Esophagus (tissue), 2 donors: Measurements from ENCODE around the gene THSD7B. TPM values are rescaled to one million over a fixed set of nuclear protein-coding genes. Genes with fewer than 3 reads are reported as not detected.
"Not testable (repeated sequence)": the region's sequence is repeated elsewhere in the genome, so short reads cannot be mapped to it uniquely, and the experiment has no call there.

Experiments
- H3K27ac ChIP-seq, 2 donors: one replicate each; pipeline ENCODE4 v1.5.1; 2013; ENCODE audit warnings: low read depth in 2 of 2, mild to moderate bottlenecking in 2 of 2, inconsistent platforms in 1 of 2, low read length in 1 of 2, moderate library complexity in 1 of 2
- H3K27me3 ChIP-seq, 2 donors: one replicate each; pipeline ENCODE4 v1.6.1; 2013; ENCODE audit warnings: low read length in 2 of 2, control low read depth in 1 of 2, mild to moderate bottlenecking in 1 of 2; ENCODE audit not compliant: insufficient read depth in 2 of 2, control insufficient read depth in 1 of 2
- H3K36me3 ChIP-seq, 2 donors: one replicate each; pipeline ENCODE4 v1.6.1; 2013; ENCODE audit warnings: low read length in 1 of 2; ENCODE audit not compliant: control insufficient read depth in 2 of 2, insufficient read depth in 2 of 2
- H3K4me1 ChIP-seq, 2 donors: one replicate each; pipeline ENCODE4 v1.6.1; 2013; ENCODE audit warnings: low read length in 1 of 2; ENCODE audit not compliant: control insufficient read depth in 2 of 2, insufficient read depth in 2 of 2
- H3K4me3 ChIP-seq, 2 donors: one replicate each; pipeline ENCODE4 v1.5.1; 2013; ENCODE audit warnings: low read length in 2 of 2, mild to moderate bottlenecking in 2 of 2, low read depth in 1 of 2, moderate library complexity in 1 of 2
- H3K9me3 ChIP-seq, 2 donors: one replicate each; pipeline ENCODE4 v1.6.1; 2013; ENCODE audit warnings: mild to moderate bottlenecking in 2 of 2, low read depth in 1 of 2, low read length in 1 of 2, moderate library complexity in 1 of 2; ENCODE audit not compliant: control insufficient read depth in 2 of 2, insufficient read depth in 1 of 2
- WGBS, 2 donors: extraction: QIAGEN DNeasy Blood & Tissue Kit; methylation state at CpG; one replicate each; pipeline ENCODE4 v1.1.7; 2013; 5-methylcytosine and 5-hydroxymethylcytosine counted together
- polyA plus RNA-seq, 2 donors: library from polyadenylated mRNA; stranded (reverse); fragments of 200-250 nt; gene quantifications; one replicate each; pipeline ENCODE4 v1.2.3, GENCODE V29; 2013
- donor health status: healthy with polysubstance abuse.
- donor health status: Bipolar disorder and iron deficiency.

Gene THSD7B
- polyA plus RNA-seq, 2 donors, result 0.22 to 0.32 TPM

DNA sequence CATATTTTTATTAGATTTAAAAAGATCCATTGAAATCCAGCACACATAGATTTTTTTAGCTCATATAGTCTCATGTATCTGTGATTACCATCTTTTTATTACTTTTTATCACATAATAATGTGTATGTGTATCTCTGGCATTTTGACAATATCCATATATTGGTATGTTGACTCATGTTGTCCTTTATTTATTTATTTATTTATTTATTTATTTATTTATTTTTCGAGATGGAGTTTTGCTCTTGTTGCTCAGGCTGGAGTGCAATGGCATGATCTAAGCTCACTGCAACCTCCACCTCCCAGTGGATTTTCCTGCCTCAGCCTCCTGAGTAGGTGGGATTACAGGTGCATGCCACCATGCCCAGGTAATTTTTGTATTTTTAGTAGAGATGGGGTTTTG, 823.2 kb downstream of the THSD7B start:
- not testable (repeated sequence) for H3K9me3 ChIP-seq, H3K27ac ChIP-seq, H3K4me1 ChIP-seq, H3K27me3 ChIP-seq, H3K36me3 ChIP-seq, H3K4me3 ChIP-seq
- WGBS, 2 donors, result 91 to 94% methylated on average over 1 of the region's 1 CpG

DNA sequence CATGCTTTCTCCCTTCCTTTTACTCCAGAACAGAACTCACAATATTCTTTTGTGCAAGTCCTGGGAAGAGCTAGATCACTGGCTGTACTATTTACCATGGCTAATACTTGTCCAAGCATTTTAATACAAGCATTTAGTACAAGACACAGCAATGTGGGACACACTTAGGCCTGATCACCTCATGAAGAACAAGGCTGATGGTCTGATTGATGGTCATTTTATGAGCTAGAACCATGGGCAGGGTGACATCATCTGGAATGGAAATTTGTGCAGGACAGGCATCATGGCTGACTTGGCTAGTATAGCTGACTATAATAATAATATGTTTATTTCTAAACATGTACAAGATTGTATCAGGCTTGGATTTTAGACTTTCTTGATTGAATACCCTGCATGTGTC, 824.8 kb downstream of the THSD7B start:
- no peaks in the 10 kb centered on the region for H3K36me3 ChIP-seq

DNA sequence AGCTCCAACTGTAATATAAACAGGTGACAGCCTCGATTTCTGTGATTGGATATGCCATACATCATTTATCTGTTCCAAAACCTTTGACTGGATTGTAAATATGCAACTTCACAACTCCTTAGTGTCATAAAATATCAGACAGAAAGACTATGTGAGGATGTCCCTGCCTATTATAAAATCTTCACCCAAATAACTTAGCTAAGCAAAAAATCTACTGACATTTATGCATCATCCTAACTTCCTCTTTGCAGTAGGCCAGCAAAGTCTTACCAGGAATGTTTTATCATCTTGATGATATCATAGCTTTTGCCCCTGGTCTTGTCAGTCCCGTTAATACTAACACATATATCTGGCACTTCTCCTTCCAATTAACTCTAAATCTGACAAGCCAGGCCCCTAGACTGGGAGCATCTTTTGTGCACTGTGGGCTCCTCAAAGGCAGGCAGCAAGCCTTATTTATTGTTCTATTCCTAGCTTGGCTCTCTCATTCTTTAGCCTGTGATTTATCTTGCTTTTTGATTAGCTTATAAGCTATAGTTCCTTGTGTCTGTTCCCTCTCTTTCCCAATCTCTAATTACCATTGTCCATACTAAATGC, 842.5 kb downstream of the THSD7B start:
- Histone ChIP-seq H3K27me3 (no peaks in the 10 kb centered on the region), H3K27ac (no peak overlapping the region), H3K9me3 (no peaks in the 10 kb centered on the region), H3K36me3 (no peaks in the 10 kb centered on the region), H3K4me3 (no peak overlapping the region), H3K4me1 (no peaks in the 10 kb centered on the region)
- 39 to 56% methylated on average over 2 of the region's 2 CpGs for WGBS, 2 donors

More for the DNA sequence above, 824.8 kb downstream of the THSD7B start:
- Histone ChIP-seq H3K4me3 (no peak overlapping the region), H3K27ac (no peak overlapping the region), H3K27me3 (no peaks in the 10 kb centered on the region), H3K4me1 (no peaks in the 10 kb centered on the region), H3K9me3 (no peaks in the 10 kb centered on the region)

DNA sequence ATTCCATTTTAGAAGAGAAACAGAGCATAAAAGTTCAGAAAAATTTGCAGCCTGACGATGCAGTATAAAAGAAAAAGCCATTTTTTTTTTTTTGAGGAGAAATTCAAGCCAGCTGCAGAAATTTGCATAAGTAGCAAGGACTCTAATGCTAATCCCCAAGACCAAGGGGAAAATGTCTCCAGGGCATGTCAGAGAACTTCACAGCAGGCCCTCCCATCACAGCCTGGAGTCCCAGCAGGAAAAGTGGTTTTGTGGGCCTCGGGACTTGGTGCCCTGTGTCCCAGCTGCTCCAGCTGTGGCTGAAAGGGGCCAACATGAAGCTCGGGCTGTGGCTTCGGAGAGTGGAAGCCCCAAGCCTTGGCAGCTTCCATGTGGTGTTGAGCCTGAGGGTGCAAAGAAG, 873.6 kb downstream of the THSD7B start:
- WGBS, 2 donors, result 78 to 82% methylated on average over 4 of the region's 4 CpGs
- Histone ChIP-seq H3K9me3 (no peaks in the 10 kb centered on the region), H3K36me3 (no peaks in the 10 kb centered on the region), H3K4me3 (no peak overlapping the region), H3K27ac (no peak overlapping the region), H3K4me1 (no peaks in the 10 kb centered on the region), H3K27me3 (no peaks in the 10 kb centered on the region)

DNA sequence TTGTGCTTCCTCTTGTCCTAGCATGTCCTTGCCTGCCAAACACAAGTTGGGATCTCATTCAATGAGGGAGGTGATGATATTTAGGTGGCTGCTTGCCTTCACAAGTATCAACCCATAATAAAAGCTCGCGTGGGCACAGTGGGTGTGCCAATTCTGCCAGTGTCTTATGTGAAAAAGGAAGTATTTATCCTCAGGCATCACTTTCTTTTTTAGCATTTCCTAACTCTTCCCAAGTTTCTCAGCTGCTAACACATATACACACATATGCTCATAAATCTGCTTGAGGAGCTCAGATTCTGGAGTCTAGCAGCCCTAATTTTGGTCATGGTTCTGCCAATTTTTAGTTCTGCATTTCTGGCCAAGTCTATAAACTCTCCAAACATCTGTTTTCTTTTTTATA, 879.4 kb downstream of the THSD7B start:
- Histone ChIP-seq H3K36me3 (no peaks in the 10 kb centered on the region), H3K27me3 (no peaks in the 10 kb centered on the region), H3K27ac (no peak overlapping the region), H3K9me3 (no peaks in the 10 kb centered on the region), H3K4me1 (no peaks in the 10 kb centered on the region), H3K4me3 (no peak overlapping the region)
- WGBS, 2 donors, result 40 to 70% methylated on average over 2 of the region's 2 CpGs

DNA sequence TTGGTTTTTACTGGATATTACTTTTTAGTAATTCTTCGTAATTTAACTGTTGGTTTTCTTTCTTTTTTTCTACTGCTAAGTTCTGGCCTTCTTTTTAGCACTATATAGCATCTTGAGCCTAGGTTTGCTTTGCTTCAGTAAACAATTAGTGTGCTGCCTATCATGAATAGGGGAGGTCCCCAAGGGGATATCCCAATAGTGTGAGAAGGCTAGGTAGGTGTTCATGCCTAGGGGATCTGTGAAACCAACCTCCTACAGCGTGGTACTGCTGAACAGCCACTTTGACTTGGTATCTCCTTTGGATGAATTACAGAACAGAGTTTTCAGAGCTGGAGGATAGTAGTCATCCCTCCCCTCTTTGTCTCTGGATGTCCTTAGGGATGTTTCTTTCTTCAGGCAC, 888.7 kb downstream of the THSD7B start:
- Histone ChIP-seq H3K4me1 (no peaks in the 10 kb centered on the region), H3K27ac (no peak overlapping the region), H3K36me3 (no peaks in the 10 kb centered on the region), H3K27me3 (no peaks in the 10 kb centered on the region), H3K9me3 (no peaks in the 10 kb centered on the region), H3K4me3 (no peak overlapping the region)
- 79 to 89% methylated on average over 2 of the region's 2 CpGs for WGBS, 2 donors

DNA sequence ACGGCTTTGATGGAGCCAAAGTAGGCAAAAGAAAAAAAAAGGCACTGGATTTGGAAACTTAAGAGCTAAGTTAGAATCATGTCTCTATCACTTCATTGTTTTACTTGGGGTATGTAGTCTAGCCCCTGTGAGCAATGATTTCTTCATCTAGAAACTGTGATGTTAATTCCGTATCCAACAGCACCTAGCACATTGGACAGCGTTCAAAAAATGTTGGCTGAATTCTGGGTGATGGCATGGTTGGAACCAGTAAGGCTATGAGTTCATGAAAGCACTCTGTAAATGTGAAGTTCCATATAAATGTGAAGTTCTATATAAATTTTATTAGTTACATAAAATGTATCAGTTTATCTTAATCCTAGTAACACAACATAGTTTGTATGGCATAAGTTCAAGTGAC, 890.5 kb downstream of the THSD7B start:
- WGBS, 2 donors, result 78 to 79% methylated on average over 3 of the region's 3 CpGs
- H3K27ac ChIP-seq, result no peak overlapping the region

DNA sequence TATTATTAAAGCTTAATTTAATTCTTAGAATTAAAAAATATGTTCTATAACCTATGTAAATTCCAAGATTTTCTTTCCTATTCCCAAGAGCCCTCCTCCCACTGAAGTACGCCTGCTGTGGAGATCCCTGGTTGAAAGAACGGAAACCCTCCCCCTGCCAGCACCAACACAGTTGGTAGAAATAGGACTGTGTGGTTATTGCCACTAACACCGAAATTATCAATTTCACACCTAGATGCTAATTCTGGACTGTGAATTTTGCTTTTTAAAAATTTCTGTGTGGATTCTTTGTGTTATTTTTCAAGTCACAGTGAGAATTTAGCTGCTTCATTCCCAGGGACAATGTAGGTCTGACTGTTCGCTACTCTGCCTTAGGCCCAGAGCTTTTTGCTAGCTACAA, 893.1 kb downstream of the THSD7B start:
- Histone ChIP-seq H3K4me1 (no peaks in the 10 kb centered on the region), H3K36me3 (no peaks in the 10 kb centered on the region), H3K9me3 (no peaks in the 10 kb centered on the region), H3K27ac (no peak overlapping the region), H3K4me3 (no peak overlapping the region), H3K27me3 (no peaks in the 10 kb centered on the region)
- 79 to 90% methylated on average over 4 of the region's 4 CpGs for WGBS, 2 donors

More for the DNA sequence above, 890.5 kb downstream of the THSD7B start:
- Histone ChIP-seq H3K27me3 (no peaks in the 10 kb centered on the region), H3K36me3 (no peaks in the 10 kb centered on the region), H3K4me3 (no peak overlapping the region), H3K4me1 (no peaks in the 10 kb centered on the region), H3K9me3 (no peaks in the 10 kb centered on the region)

DNA sequence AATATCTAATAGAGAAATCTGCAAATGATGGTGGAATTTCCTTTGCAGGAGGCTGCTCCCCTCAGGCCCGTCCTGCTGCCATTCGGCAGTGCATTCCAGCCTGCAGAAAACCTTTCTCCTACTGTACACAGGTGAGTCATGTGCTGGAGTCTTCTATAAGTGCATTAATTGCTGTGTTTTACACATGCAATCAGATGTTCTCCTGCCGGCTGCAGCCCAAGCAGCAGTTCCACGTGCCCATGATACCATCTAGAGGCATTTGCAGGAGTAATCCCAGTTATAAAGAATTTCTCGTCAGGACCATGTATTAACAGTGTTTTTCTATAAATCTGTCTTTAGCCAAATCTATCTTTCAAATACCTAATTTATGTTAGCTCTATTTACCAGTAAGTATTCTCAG, 894.3 kb downstream of the THSD7B start:
- Histone ChIP-seq H3K36me3 (no peaks in the 10 kb centered on the region), H3K4me1 (no peaks in the 10 kb centered on the region), H3K4me3 (no peak overlapping the region), H3K27ac (no peak overlapping the region), H3K9me3 (no peaks in the 10 kb centered on the region), H3K27me3 (no peaks in the 10 kb centered on the region)
- 31 to 39% methylated on average over 5 of the region's 5 CpGs for WGBS, 2 donors

DNA sequence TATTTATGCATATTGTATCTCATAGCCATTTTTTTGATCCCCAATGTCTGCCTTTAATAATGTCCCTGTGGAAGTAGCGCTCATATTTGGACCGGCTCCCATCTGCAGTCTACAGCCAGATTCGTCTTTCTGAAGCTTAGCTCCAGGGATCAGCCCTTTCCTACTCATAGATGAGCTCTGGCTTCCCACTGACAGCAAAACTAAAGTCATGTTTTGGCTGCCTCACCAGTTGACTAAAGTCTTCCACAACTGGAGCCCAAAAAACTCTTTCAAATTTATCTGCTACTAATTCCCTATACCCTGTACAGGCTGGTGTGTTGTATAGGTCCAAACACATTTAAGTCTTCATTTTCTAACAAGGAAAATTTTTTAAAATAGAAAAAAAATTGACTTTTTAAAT, 904.8 kb downstream of the THSD7B start:
- Histone ChIP-seq H3K9me3 (no peaks in the 10 kb centered on the region), H3K36me3 (no peaks in the 10 kb centered on the region), H3K4me3 (no peak overlapping the region), H3K27me3 (no peaks in the 10 kb centered on the region), H3K27ac (no peak overlapping the region), H3K4me1 (no peaks in the 10 kb centered on the region)
- WGBS, 2 donors, result 65 to 70% methylated on average over 3 of the region's 3 CpGs
